ENCODE measurements around the gene TRAPPC3. TPM values are rescaled to one million over a fixed set of nuclear protein-coding genes. Genes with fewer than 3 reads are reported as not detected.

Gene TRAPPC3
- total and polyA plus RNA-seq, 5 experiments from 2014 or later: 44.6 to 115 (median 99.9) TPM

- H3K27me3 Mint-ChIP-seq: no peaks in the 10 kb centered on the region
- H3K4me3 Mint-ChIP-seq: no peak overlapping the region
- no peaks in the 10 kb centered on the region for H3K9me3 Mint-ChIP-seq
- DNase-seq: no peak
- H3K27ac Mint-ChIP-seq: no peak overlapping the region
- POLR2A ChIA-PET: interaction anchor here (0.6 kb wide), 1 partner anchor 59 kb away, joined by 3 read pairs; no protein-coding TSS in a partner anchor
- peaks cover 0 to 12% (median 0%) of the 10 kb centered on the region in 3 donors for H3K36me3 Mint-ChIP-seq
- H3K4me1 Mint-ChIP-seq: peaks cover 4 to 17% (median 11%) of the 10 kb centered on the region in 4 donors
- ATAC-seq: no peak
These were observed 17.3 kb downstream of the TRAPPC3 start for GRCh38 chr1:36132029-36132428.

- Mint-ChIP-seq H3K4me3 (no peak overlapping the region), H3K27me3 (peaks cover 10 to 21% (median 13%) of the 10 kb centered on the region in 5 donors), H3K27ac (no peak overlapping the region), H3K36me3 (no peaks in the 10 kb centered on the region), H3K9me3 (no peaks in the 10 kb centered on the region), H3K4me1 (peaks cover 16 to 32% (median 22%) of the 10 kb centered on the region in 4 donors)
- no peak for ATAC-seq
- POLR2A ChIA-PET: interaction anchor here (0.8 to 1.4 kb wide), 3 partner anchors 18 to 22 kb away, joined by 3 to 7 read pairs (median 4); no protein-coding TSS in a partner anchor
- DNase-seq: no peak
These were observed 20.4 kb downstream of the TRAPPC3 start for GRCh38 chr1:36128905-36129206.

- peaks cover 21 to 37% (median 27%) of the 10 kb centered on the region in 4 donors for H3K4me1 Mint-ChIP-seq
- peaks cover 14 to 26% (median 16%) of the 10 kb centered on the region in 5 donors for H3K27me3 Mint-ChIP-seq
- H3K36me3 Mint-ChIP-seq: no peaks in the 10 kb centered on the region
- peak overlapping the region in 2 of 10 donors; percentile 2 to 8 for H3K4me3 Mint-ChIP-seq
- H3K27ac Mint-ChIP-seq: no peak overlapping the region
- ATAC-seq (no peak), DNase-seq (no peak)
- POLR2A ChIA-PET: interaction anchor here (0.8 to 1.4 kb wide), 3 partner anchors 17 to 23 kb away, joined by 3 to 7 read pairs (median 4); no protein-coding TSS in a partner anchor
- H3K9me3 Mint-ChIP-seq: no peaks in the 10 kb centered on the region
These were observed 21.0 kb downstream of the TRAPPC3 start for GRCh38 chr1:36128126-36128904.

DNA sequence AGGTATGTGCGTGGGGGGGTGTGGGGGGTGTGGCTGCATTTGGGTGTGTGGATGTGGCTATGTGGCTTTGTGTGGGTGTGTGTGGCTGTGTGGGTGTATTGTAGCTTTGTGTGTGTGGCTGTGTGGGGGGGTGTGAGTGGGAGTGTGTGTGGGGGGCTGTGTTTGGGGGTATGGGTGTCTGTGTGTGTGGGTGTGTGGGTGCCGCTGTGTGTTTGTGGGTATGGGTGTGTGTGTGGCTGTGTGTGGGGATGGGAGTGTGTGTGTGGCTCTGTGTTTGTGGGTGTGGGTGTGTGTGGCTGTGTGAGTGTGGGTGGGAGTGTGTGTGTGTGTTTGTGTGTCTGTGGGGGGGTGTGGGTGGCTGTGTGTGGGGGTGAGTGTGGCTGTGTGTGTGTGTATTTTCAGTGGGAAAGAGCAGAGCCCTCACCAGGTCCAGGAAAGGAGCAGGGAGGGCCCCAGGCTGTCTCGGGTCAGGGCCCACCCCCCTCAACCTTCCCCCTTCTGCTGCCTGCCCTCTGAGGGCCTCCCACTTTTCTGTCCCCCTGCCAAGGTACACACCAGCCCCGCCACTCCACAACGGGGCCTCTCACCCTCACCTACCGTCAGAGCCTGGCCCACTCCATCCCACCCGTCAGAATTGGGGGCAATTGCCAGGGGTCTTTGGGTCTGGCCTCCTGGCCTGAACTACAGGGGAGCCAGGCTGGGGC is 22.3 kb downstream of the TRAPPC3 start:
- POLR2A ChIA-PET: no interaction called here
- Mint-ChIP-seq H3K4me1 (peaks cover 29 to 47% (median 37%) of the 10 kb centered on the region in 4 donors), H3K36me3 (no peaks in the 10 kb centered on the region), H3K27me3 (peaks cover 19 to 40% (median 28%) of the 10 kb centered on the region in 5 donors), H3K4me3 (peak overlapping the region in 3 of 10 donors; percentile 22 to 68 (median 28)), H3K27ac (peak overlapping the region in 2 of 10 donors; percentile 21 to 29), H3K9me3 (no peaks in the 10 kb centered on the region)
- ATAC-seq (no peak), DNase-seq (no peak)

DNA sequence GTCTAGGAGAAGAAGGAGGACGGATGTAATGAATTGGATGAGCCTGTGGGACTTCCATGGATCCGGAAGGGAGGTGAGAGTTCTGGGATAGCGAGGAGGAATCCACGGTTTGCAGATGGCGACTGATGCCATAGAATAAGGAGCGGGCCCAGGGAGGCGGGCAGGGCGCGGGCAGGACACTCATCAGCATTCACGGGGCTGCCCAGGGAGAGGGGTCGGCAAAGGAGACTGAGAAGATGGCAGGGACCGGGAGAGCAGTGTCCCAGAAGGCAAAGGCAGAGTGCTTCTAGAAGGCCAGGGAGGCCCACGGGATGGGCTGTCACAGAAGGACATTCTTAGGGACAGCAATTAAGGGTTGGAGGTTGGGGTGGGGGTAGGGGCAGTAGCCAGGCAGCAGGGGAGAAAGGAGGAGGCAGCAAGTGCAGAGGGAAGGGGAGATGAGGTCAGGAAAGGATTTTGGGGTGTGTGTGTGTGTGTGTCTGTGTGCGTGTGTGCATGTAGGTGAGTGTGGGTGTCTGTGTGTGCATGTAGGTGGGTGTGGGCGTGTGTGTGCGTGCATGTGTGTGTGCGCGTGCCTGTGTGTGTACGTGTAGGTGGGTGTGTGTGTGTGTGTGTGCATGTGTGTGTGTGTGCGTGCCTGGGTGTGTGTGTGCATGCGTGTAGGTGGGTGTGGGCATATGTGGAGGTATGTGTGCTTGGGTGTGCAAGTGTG is 23.1 kb downstream of the TRAPPC3 start:
- Mint-ChIP-seq H3K27ac (peak overlapping the region in 8 of 10 donors; percentile 38 to 79 (median 60)), H3K9me3 (no peaks in the 10 kb centered on the region), H3K36me3 (no peaks in the 10 kb centered on the region), H3K4me3 (peak overlapping the region; percentile 52 to 78 (median 69)), H3K4me1 (peaks cover 29 to 47% (median 37%) of the 10 kb centered on the region in 4 donors), H3K27me3 (peaks cover 19 to 40% (median 30%) of the 10 kb centered on the region in 5 donors)
- DNase-seq: no peak
- POLR2A ChIA-PET: no interaction called here
- ATAC-seq: no peak

DNA sequence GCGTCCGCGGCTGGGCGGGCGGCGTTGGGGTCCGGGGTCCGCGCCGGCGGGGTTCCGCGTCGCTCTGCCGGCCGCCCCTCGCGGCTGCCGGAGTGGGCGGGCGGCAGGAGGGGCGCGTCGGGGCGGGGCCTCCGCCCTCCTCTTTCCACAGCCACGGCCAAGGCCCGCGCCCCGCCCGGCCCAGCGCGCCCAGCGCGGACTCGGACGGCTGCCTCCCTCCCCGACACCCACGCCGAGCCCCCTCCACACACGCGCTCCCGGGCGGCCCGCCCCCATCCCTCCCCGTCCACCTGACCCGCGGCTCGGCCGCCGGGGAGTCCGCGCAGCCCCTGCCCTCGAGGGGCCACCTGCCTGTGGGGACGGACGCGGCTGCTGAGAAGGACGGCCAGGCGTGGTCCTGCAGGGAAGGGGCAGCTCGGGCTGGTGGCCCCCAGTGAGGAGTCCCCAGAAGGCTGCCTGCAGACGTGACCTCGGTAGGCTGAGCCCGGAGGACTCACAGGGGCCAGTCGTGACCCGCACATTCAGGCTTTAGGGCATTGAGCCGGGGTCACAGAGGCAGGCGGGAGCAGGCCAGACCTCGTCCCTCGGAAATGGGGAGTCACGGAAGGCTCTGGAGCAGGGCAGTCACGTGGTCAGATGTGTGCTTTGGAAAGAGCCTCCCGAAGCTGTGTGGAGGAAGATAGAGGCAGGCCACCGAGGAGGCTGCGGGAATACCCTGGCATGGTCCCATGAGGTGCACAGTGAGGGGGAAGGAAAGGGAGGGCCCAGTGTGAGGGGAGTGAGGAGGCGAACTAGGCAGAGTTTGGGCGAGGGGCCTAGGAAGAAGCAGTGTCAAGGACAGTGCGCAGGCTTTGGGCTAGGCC is 23.9 kb downstream of the TRAPPC3 start, which contains the start of gene COL8A2:
Gene COL8A2, minus strand, starts transcription at position 94 of the 863 bp plus-strand sequence. CDS start 24,980 bp downstream, outside the sequence.
- H3K4me1 Mint-ChIP-seq: peaks cover 29 to 47% (median 37%) of the 10 kb centered on the region in 4 donors
- peaks cover 19 to 40% (median 30%) of the 10 kb centered on the region in 5 donors for H3K27me3 Mint-ChIP-seq
- H3K4me3 Mint-ChIP-seq: peak within 1 kb of the TSS; percentile 64 to 84 (median 78)
- peak; percentile 34 to 80 for ATAC-seq
- POLR2A ChIA-PET: no interaction called here
- H3K9me3 Mint-ChIP-seq: no peaks in the 10 kb centered on the region
- no peaks in the 10 kb centered on the region for H3K36me3 Mint-ChIP-seq
- peak within 1 kb of the TSS in 8 of 10 donors; percentile 48 to 79 (median 64) for H3K27ac Mint-ChIP-seq
- DNase-seq: peak in 2 of 10 donors; percentile 38 to 39

DNA sequence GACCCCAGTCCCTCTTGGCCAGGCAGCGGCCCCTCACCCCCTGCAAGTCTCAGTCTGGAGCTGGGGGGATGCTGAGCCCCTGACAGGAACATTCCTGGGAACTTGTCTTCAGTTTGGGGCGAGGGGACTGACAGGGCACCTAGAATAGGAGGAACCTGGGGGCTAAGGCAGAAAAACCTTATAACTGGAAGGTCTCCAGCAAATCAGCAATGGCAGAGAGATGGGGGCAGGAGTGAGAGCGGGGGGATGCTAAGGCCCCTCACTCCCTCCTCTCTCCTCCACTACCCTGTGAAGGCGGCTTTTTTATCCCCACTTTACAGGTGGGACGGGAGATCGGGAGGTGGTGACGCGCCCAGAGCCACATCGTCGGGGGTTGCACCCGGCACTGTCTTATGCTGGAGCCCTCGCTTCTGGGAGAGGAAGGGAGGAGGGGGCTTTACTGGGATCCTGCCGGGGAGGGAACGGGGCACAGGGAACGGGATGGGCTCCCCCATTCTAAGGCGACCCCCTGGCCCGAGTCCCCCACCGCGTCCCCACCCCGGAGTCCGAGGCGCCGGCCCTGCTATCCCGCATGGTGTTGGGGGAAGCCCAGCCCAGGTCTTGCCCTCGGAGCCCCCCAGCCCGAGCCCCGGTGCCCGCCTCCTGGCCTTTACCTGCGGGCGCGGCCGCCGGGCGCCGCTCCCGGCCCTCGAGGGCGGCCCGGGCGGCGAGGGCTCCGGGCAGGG is 24.7 kb downstream of the TRAPPC3 start:
- peak overlapping the region in 6 of 10 donors; percentile 8 to 66 (median 40) for H3K27ac Mint-ChIP-seq
- H3K27me3 Mint-ChIP-seq: peaks cover 19 to 40% (median 30%) of the 10 kb centered on the region in 5 donors
- no peak for ATAC-seq
- peak overlapping the region; percentile 64 to 84 (median 78) for H3K4me3 Mint-ChIP-seq
- POLR2A ChIA-PET: no interaction called here
- H3K4me1 Mint-ChIP-seq: peaks cover 29 to 47% (median 37%) of the 10 kb centered on the region in 4 donors
- H3K9me3 Mint-ChIP-seq: no peaks in the 10 kb centered on the region
- H3K36me3 Mint-ChIP-seq: no peaks in the 10 kb centered on the region
- no peak for DNase-seq

DNA sequence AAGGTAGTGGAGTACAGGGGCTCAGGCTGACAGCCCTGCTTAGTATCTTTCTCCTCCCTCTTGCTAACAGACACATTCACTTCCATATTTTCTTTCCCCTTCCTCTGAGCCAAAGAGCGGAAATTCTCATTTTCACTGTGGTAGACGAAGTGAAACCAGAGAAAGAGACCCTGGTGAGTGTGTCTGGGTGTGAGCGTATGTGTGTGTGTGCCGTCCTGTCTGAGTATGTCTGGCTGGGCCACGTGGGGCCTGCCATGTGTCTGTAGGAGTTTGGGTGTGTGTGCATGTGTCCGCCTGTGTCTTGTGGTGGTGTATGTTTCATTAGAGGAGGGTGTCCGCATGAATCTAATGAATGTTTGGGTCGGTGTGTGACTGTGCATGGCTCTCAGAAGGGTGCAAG is 25.9 kb downstream of the TRAPPC3 start:
- POLR2A ChIA-PET: interaction anchor here (5.7 kb wide), 1 partner anchor 15 kb away, joined by 35 read pairs; no protein-coding TSS in a partner anchor
- H3K4me3 Mint-ChIP-seq: peak overlapping the region; percentile 10 to 79 (median 64)
- no peaks in the 10 kb centered on the region for H3K9me3 Mint-ChIP-seq
- peak; percentile 65 to 70 for ATAC-seq
- peak in 2 of 10 donors; percentile 22 to 29 for DNase-seq
- H3K27me3 Mint-ChIP-seq: peaks cover 19 to 40% (median 30%) of the 10 kb centered on the region in 5 donors
- no peaks in the 10 kb centered on the region for H3K36me3 Mint-ChIP-seq
- peaks cover 29 to 47% (median 37%) of the 10 kb centered on the region in 4 donors for H3K4me1 Mint-ChIP-seq
- H3K27ac Mint-ChIP-seq: peak overlapping the region in 8 of 10 donors; percentile 7 to 83 (median 43)

- POLR2A ChIA-PET: interaction anchor here (1.1 to 5.7 kb wide), 2 partner anchors 9 to 14 kb away, joined by 4 to 35 read pairs; no protein-coding TSS in a partner anchor
- peak overlapping the region in 7 of 10 donors; percentile 24 to 77 (median 47) for H3K27ac Mint-ChIP-seq
- H3K27me3 Mint-ChIP-seq: peaks cover 19 to 40% (median 30%) of the 10 kb centered on the region in 5 donors
- H3K36me3 Mint-ChIP-seq: no peaks in the 10 kb centered on the region
- no peaks in the 10 kb centered on the region for H3K9me3 Mint-ChIP-seq
- H3K4me1 Mint-ChIP-seq: peaks cover 29 to 43% (median 36%) of the 10 kb centered on the region in 4 donors
- H3K4me3 Mint-ChIP-seq: peak overlapping the region in 6 of 10 donors; percentile 10 to 79 (median 48)
- ATAC-seq (peak in 1 of 2 donors; percentile 7), DNase-seq (no peak)
These were observed 26.9 kb downstream of the TRAPPC3 start for GRCh38 chr1:36122062-36123030.

DNA sequence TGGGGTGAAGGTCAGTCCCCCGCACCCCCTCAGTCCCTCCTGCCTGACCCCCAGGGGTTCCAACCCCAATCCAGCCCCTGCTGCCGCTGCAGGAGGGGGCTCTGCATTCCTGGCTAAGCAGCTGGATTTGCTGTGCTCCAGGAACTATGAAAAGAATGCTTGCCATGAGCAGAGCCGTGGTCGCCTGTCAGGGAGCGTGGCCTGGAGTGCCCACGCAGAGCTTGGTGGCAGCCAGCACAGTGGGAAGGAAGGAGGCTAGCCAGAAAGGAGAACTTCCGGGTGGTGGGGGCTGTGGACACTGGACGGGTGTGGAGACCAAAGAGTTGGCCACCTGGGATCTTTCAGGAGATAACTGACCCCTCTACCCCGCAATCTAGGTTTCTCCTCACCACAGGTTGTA is 29.8 kb downstream of the TRAPPC3 start:
- Mint-ChIP-seq H3K27ac (no peak overlapping the region), H3K4me1 (peaks cover 14 to 21% (median 19%) of the 10 kb centered on the region in 4 donors), H3K27me3 (peaks cover 11 to 25% (median 22%) of the 10 kb centered on the region in 5 donors), H3K4me3 (no peak overlapping the region), H3K36me3 (no peaks in the 10 kb centered on the region), H3K9me3 (no peaks in the 10 kb centered on the region)
- DNase-seq: no peak
- POLR2A ChIA-PET: interaction anchor here (0.6 to 5.7 kb wide), 4 partner anchors 11 to 1871 kb away, joined by 3 to 35 read pairs (median 4); no protein-coding TSS in a partner anchor
- no peak for ATAC-seq

Data from naive thymus-derived CD8-positive, alpha-beta T cell (primary cell).